CD14-positive monocyte (primary cell): ENCODE measurements around the gene UCHL5. TPM values are rescaled to one million over a fixed set of nuclear protein-coding genes. Genes with fewer than 3 reads are reported as not detected.

Experiments used
- DNase-seq, 3 donors: peaks; one replicate each; pipeline ENCODE4 v3.0.0-alpha.2; 2011 to 2022
- H2AFZ ChIP-seq: 2 replicates; pipeline ENCODE4 v1.6.0; 2012; ENCODE audit warnings: mild to moderate bottlenecking, low read depth, low read length, inconsistent platforms; ENCODE audit not compliant: insufficient read depth, poor library complexity, severe bottlenecking
- H3K27ac ChIP-seq, 2 donors: 1 replicate in 1 of 2; 2 replicates in 1 of 2; pipeline ENCODE4 v1.5.1; 2012 to 2013; ENCODE audit warnings: low read length in 2 of 2, control low read depth in 1 of 2, inconsistent platforms in 1 of 2, low read depth in 1 of 2, mild to moderate bottlenecking in 1 of 2
- H3K27me3 ChIP-seq, 2 donors: one replicate each; pipeline versions ENCODE4 v1.6.0 to v1.6.1; 2011 to 2013; ENCODE audit warnings: low read length in 2 of 2; ENCODE audit not compliant: control insufficient read depth in 2 of 2, insufficient read depth in 2 of 2
- H3K36me3 ChIP-seq, 2 donors: replicated peaks in 1 of 2; 1 replicate in 1 of 2; 2 replicates in 1 of 2; pipeline versions ENCODE4 v1.5.1 to v1.6.1; 2012 to 2013; ENCODE audit warnings: low read length in 2 of 2, control low read depth in 1 of 2, inconsistent platforms in 1 of 2, mild to moderate bottlenecking in 1 of 2; ENCODE audit not compliant: insufficient read depth in 2 of 2, control insufficient read depth in 1 of 2
- H3K4me1 ChIP-seq, 2 donors: 1 replicate in 1 of 2; 2 replicates in 1 of 2; pipeline versions ENCODE4 v1.5.1 to v1.6.1; 2012 to 2013; ENCODE audit warnings: low read length in 2 of 2, control low read depth in 1 of 2, inconsistent platforms in 1 of 2, mild to moderate bottlenecking in 1 of 2, moderate library complexity in 1 of 2; ENCODE audit not compliant: insufficient read depth in 2 of 2, control insufficient read depth in 1 of 2
- H3K4me2 ChIP-seq: replicated peaks from 2 replicates; pipeline ENCODE3; 2012; ENCODE audit warnings: low read length, moderate library complexity, mild to moderate bottlenecking; ENCODE audit not compliant: poor library complexity, severe bottlenecking; ENCODE audit errors: extremely low read depth
- H3K4me3 ChIP-seq, 3 experiments: fragments of 200-600 bp in 1 of 3; sonication (generic) in 1 of 3; replicated peaks in 1 of 3; 1 replicate in 2 of 3; 2 replicates in 1 of 3; pipeline ENCODE4 v1.5.1; 2011 to 2013; ENCODE audit warnings: low read length in 3 of 3, mild to moderate bottlenecking in 3 of 3, control low read depth in 2 of 3, low read depth in 2 of 3, inconsistent platforms in 1 of 3, moderate library complexity in 1 of 3
- H3K79me2 ChIP-seq: 2 replicates; pipeline ENCODE4 v1.6.0; 2012; ENCODE audit warnings: mild to moderate bottlenecking, control low read depth, inconsistent platforms, low read length, moderate library complexity; ENCODE audit not compliant: insufficient read depth
- H3K9ac ChIP-seq: 2 replicates; pipeline ENCODE4 v1.6.0; 2017; ENCODE audit warnings: low read length, mild to moderate bottlenecking; ENCODE audit not compliant: insufficient read depth, poor library complexity, severe bottlenecking
- H3K9me3 ChIP-seq, 2 donors: replicated peaks in 1 of 2; 1 replicate in 1 of 2; 2 replicates in 1 of 2; pipeline versions ENCODE4 v1.5.1 to v1.6.1; 2012 to 2013; ENCODE audit warnings: low read length in 2 of 2, control low read depth in 1 of 2; ENCODE audit not compliant: control insufficient read depth in 1 of 2, insufficient read depth in 1 of 2
- H4K20me1 ChIP-seq: 2 replicates; pipeline ENCODE4 v1.6.0; 2012; ENCODE audit warnings: mild to moderate bottlenecking, low read length, control low read depth, moderate library complexity; ENCODE audit not compliant: insufficient read depth
- H3K27ac Mint-ChIP-seq, 7 donors: one replicate each; pipeline ENCODE4 v1.8.0; 2020; ENCODE audit warnings: mild to moderate bottlenecking in 7 of 7, mixed read lengths in 7 of 7, moderate library complexity in 6 of 7, inconsistent platforms in 2 of 7
- H3K27me3 Mint-ChIP-seq, 3 donors: one replicate each; pipeline ENCODE4 v1.8.0; 2021 to 2022; ENCODE audit warnings: low read depth in 3 of 3, mild to moderate bottlenecking in 3 of 3, mixed read lengths in 3 of 3, moderate library complexity in 3 of 3, inconsistent platforms in 1 of 3
- H3K36me3 Mint-ChIP-seq, 2 donors: one replicate each; pipeline ENCODE4 v1.8.0; 2020; ENCODE audit warnings: mixed read lengths in 2 of 2, inconsistent platforms in 1 of 2, mild to moderate bottlenecking in 1 of 2
- H3K4me1 Mint-ChIP-seq: one replicate; pipeline ENCODE4 v1.8.0; 2020; ENCODE audit warnings: mild to moderate bottlenecking, mixed read lengths
- H3K4me3 Mint-ChIP-seq, 2 donors: one replicate each; pipeline ENCODE4 v1.8.0; 2020; ENCODE audit warnings: mild to moderate bottlenecking in 2 of 2, mixed read lengths in 2 of 2, moderate library complexity in 1 of 2
- H3K9me3 Mint-ChIP-seq, 7 donors: one replicate each; pipeline ENCODE4 v1.8.0; 2020 to 2022; ENCODE audit warnings: mixed read lengths in 7 of 7, mild to moderate bottlenecking in 6 of 7, moderate library complexity in 6 of 7, inconsistent platforms in 2 of 7
- CTCF ChIP-seq: fragments of 200-600 bp; IDR thresholded peaks from one replicate; pipeline ENCODE4 v1.8.0; 2022; ENCODE audit warnings: antibody characterized with exemption, mild to moderate bottlenecking
- WGBS: methylation state at CpG from one replicate; pipeline ENCODE4 v1.1.5; 2013; ENCODE audit warnings: missing lambda C conversion rate; ENCODE audit not compliant: insufficient coverage; 5-methylcytosine and 5-hydroxymethylcytosine counted together
- intact Hi-C, 2 donors: fragments of 100-400 bp; cut with micrococcal nuclease; formaldehyde crosslinking; loops; one replicate each; pipeline versions ENCODE4 v1.15.0 to v1.15.1; 2023
- polyA plus RNA-seq, 3 donors: library from polyadenylated mRNA; depleted of rRNA in 1 of 3; unstranded in 2 of 3; stranded (reverse) in 1 of 3; fragments of 300-500 nt in 2 of 3; fragments of >200 nt in 1 of 3; fragmentation: Illumina TruSeq in 2 of 3; gene quantifications; 1 replicate in 2 of 3; 2 replicates in 1 of 3; pipeline ENCODE4 v1.2.3, GENCODE V29; 2012 to 2021

Gene UCHL5
- polyA plus RNA-seq, 3 donors: 8.6 to 43.0 (median 29.6) TPM

GRCh38 chr1:192967211-192967877, 91.8 kb downstream of the UCHL5 start:
- H3K27ac ChIP-seq: no peak overlapping the region
- no peaks in the 10 kb centered on the region for H3K36me3 ChIP-seq
- TF ChIP-seq CTCF: no peak
- H3K4me1 ChIP-seq: no peaks in the 10 kb centered on the region
- H3K4me3 Mint-ChIP-seq: no peak overlapping the region
- intact Hi-C loops: loop anchor here in 1 of 2 donors (10.0 kb wide), 1 partner anchor 63 kb away; no protein-coding TSS in a partner anchor
- no peaks in the 10 kb centered on the region for H3K27me3 Mint-ChIP-seq
- peaks cover 8% of the 10 kb centered on the region for H3K4me1 Mint-ChIP-seq
- DNase-seq: no peak
- H3K4me3 ChIP-seq: no peak overlapping the region
- no peaks in the 10 kb centered on the region for H3K9me3 ChIP-seq
- H3K27me3 ChIP-seq: no peaks in the 10 kb centered on the region
- no peak overlapping the region for H2AFZ ChIP-seq
- H3K27ac Mint-ChIP-seq: peak overlapping the region in 4 of 7 donors; percentile 4 to 64 (median 17)
- 100% methylated on average over 1 of the region's 2 CpGs for WGBS
- H3K79me2 ChIP-seq: no peaks in the 10 kb centered on the region
- H4K20me1 ChIP-seq: no peaks in the 10 kb centered on the region
- H3K4me2 ChIP-seq: no peak overlapping the region
- no peaks in the 10 kb centered on the region for H3K36me3 Mint-ChIP-seq
- no peak overlapping the region for H3K9ac ChIP-seq
- peaks cover 0 to 3% (median 0%) of the 10 kb centered on the region in 7 donors for H3K9me3 Mint-ChIP-seq

DNA sequence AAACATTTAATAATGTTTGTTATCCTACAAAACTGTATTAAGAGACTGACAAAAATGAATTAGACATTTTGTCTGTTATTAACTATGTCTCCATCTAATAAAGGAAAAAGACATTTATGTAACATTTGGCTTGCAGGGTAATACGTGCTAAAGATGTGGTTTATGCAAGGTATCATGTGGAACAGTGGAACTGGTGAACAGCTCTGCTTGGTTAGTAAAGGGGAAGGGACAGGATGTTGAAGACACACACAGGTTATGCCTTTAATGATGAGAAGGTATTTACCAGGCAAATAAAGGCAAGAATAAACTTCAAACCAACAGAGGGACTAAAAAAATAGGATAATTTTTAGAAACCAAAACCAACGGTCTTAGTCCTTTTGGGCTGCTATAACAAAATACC, 93.1 kb downstream of the UCHL5 start:
- Mint-ChIP-seq H3K27ac (no peak overlapping the region), H3K36me3 (no peaks in the 10 kb centered on the region), H3K9me3 (peaks cover 0 to 5% (median 2%) of the 10 kb centered on the region in 7 donors), H3K27me3 (peaks cover 0 to 3% (median 0%) of the 10 kb centered on the region in 3 donors), H3K4me1 (peaks cover 8% of the 10 kb centered on the region), H3K4me3 (no peak overlapping the region)
- Histone ChIP-seq H3K9me3 (no peaks in the 10 kb centered on the region), H3K4me2 (no peak overlapping the region), H3K27me3 (no peaks in the 10 kb centered on the region), H4K20me1 (no peaks in the 10 kb centered on the region), H3K9ac (no peak overlapping the region), H3K79me2 (no peaks in the 10 kb centered on the region), H3K27ac (no peak overlapping the region), H3K36me3 (no peaks in the 10 kb centered on the region), H2AFZ (no peak overlapping the region), H3K4me1 (no peaks in the 10 kb centered on the region), H3K4me3 (no peak overlapping the region)
- intact Hi-C loops: loop anchor here in 1 of 2 donors (10.0 kb wide), 1 partner anchor 61 kb away; no protein-coding TSS in a partner anchor
- DNase-seq: no peak
- no CpG with 5 or more reads among the region's 2 CpGs for WGBS
- no peak for TF ChIP-seq CTCF
